GM12878 (cell line): ENCODE measurements around the gene FNDC11.

ENCODE experiments used
- CBX5 ChIP-seq: sonication (generic); IDR thresholded peaks from 2 replicates; pipeline ENCODE4 v1.6.1; 2016; ENCODE audit warnings: low read depth, moderate library complexity, mild to moderate bottlenecking, inconsistent platforms
- CTCF ChIP-seq, 3 experiments: IDR thresholded peaks in 2 of 3; conservative IDR thresholded peaks in 1 of 3; 2 replicates each; pipeline ENCODE4 v1.5.1; 2011; ENCODE audit warnings: low read depth in 3 of 3, low read length in 3 of 3, mild to moderate bottlenecking in 3 of 3, control low read depth in 2 of 3, moderate library complexity in 2 of 3, inconsistent platforms in 1 of 3, mixed read lengths in 1 of 3; ENCODE audit not compliant: control insufficient read depth in 2 of 3, insufficient read depth in 1 of 3; ENCODE audit errors: extremely low read depth in 1 of 3
- NFYA ChIP-seq: IDR thresholded peaks from 2 replicates; pipeline ENCODE4 v1.6.1; 2011; ENCODE audit warnings: low read depth, mild to moderate bottlenecking, low read length, improper control_type of control experiment, borderline replicate concordance
- PAX8 ChIP-seq: fragments of 450-650 bp; IDR thresholded peaks from 2 replicates; pipeline ENCODE4 v1.6.1; 2017; ENCODE audit warnings: mild to moderate bottlenecking, moderate library complexity
- POLR2A ChIP-seq: IDR thresholded peaks from 2 replicates; pipeline ENCODE4 v1.6.1; 2011; ENCODE audit warnings: low read depth, mild to moderate bottlenecking, low read length
- RCOR1 ChIP-seq: conservative IDR thresholded peaks from 2 replicates; pipeline ENCODE4 v1.6.1; 2012; ENCODE audit warnings: low read depth, low read length, improper control_type of control experiment
- SMARCA5 ChIP-seq: fragments of 450-650 bp; IDR thresholded peaks from 2 replicates; pipeline ENCODE4 v1.6.1; 2017; ENCODE audit warnings: mild to moderate bottlenecking
- SREBF2 ChIP-seq: IDR thresholded peaks from 2 replicates; pipeline ENCODE4 v1.6.1; 2012; ENCODE audit warnings: mild to moderate bottlenecking, low read length
- TAF1 ChIP-seq: IDR thresholded peaks from 2 replicates; pipeline ENCODE4 v1.6.1; 2011; ENCODE audit warnings: mild to moderate bottlenecking, low read depth, low read length, borderline replicate concordance
- ZBED1 ChIP-seq: IDR thresholded peaks from 2 replicates; pipeline ENCODE4 v1.6.1; 2016; ENCODE audit warnings: borderline replicate concordance
- ZSCAN29 ChIP-seq: fragments of 450-650 bp; IDR thresholded peaks from 2 replicates; pipeline ENCODE4 v1.6.1; 2017; ENCODE audit warnings: mild to moderate bottlenecking, moderate library complexity

GRCh38 chr20:63595416-63596127 is 41.6 kb downstream of the FNDC11 start:
- TF ChIP-seq CTCF (IDR thresholded peaks at IDR 0.05 in 2 of 3, conservative IDR thresholded peaks at IDR 0.05 in 1 of 3; ENCODE audit: control insufficient read depth in 2 of 3, extremely low read depth in 1 of 3, insufficient read depth in 1 of 3, low read depth in 3 of 3, low read length in 3 of 3) = no peak
- TF ChIP-seq TAF1 = no peak
- no peak; the same call in 1 of the 2 replicates for TF ChIP-seq POLR2A
- no peak for TF ChIP-seq ZBED1
- TF ChIP-seq CBX5 = no peak
- no peak for TF ChIP-seq SMARCA5
- no peak for TF ChIP-seq SREBF2
- no peak for TF ChIP-seq PAX8
- TF ChIP-seq ZSCAN29 = no peak
- no peak for TF ChIP-seq RCOR1
- no peak for TF ChIP-seq NFYA
